Measurements from ENCODE around the gene SH2B2.
"Not testable (repeated sequence)": the region's sequence is repeated elsewhere in the genome, so short reads cannot be mapped to it uniquely, and the experiment has no call there.

SH2B2 gene

GRCh38 chr7:102287111-102287980, 678 bp downstream of the SH2B2 start:
- peak; percentile 25 for DNase-seq

GRCh38 chr7:102287981-102288278, 1.3 kb downstream of the SH2B2 start:
- DNase-seq = no peak

GRCh38 chr7:102288285-102288930, 1.7 kb downstream of the SH2B2 start:
- peak; percentile 59 for DNase-seq

GRCh38 chr7:102289057-102289456, 2.4 kb downstream of the SH2B2 start:
- no peak for DNase-seq

GRCh38 chr7:102291056-102291915, 4.6 kb downstream of the SH2B2 start:
- DNase-seq = no peak

GRCh38 chr7:102291916-102292267, 5.2 kb downstream of the SH2B2 start:
- no peak for DNase-seq

- no peak for DNase-seq
Observed at GRCh38 chr7:102292813-102293798, 6.4 kb downstream of the SH2B2 start.

- no peak for DNase-seq
Observed at GRCh38 chr7:102294589-102294988, 7.9 kb downstream of the SH2B2 start.

- DNase-seq = peak; percentile 31
Observed at GRCh38 chr7:102295346-102296178, 8.9 kb downstream of the SH2B2 start.

GRCh38 chr7:102296179-102296438, 9.4 kb downstream of the SH2B2 start:
- no peak for DNase-seq

- no peak for DNase-seq
Observed at GRCh38 chr7:102296514-102296913, 9.8 kb downstream of the SH2B2 start.

GRCh38 chr7:102297487-102298218, 11.0 kb downstream of the SH2B2 start:
- no peak for DNase-seq

GRCh38 chr7:102300643-102301221, 14.1 kb downstream of the SH2B2 start:
- DNase-seq = no peak

GRCh38 chr7:102301367-102301766, 14.7 kb downstream of the SH2B2 start:
- DNase-seq = not testable (repeated sequence)

- no peak for DNase-seq
Observed at GRCh38 chr7:102302025-102302424, 15.4 kb downstream of the SH2B2 start.

GRCh38 chr7:102303669-102304422, 17.2 kb downstream of the SH2B2 start:
- peak; percentile 42 for DNase-seq

GRCh38 chr7:102304668-102305067, 18.0 kb downstream of the SH2B2 start:
- no peak for DNase-seq

- DNase-seq = peak; percentile 42
Observed at GRCh38 chr7:102305414-102306268, 19.0 kb downstream of the SH2B2 start.
